WTC11 (cell line): ENCODE data around the gene PRICKLE1.

Experiments used
- AFF4 ChIP-seq: sonication (generic); formaldehyde crosslinking; IDR thresholded peaks from 2 replicates; pipeline ENCODE4 v1.8.1; 2023; ENCODE audit warnings: mild to moderate bottlenecking, missing genetic modification reagents, borderline replicate concordance
- ATF1 ChIP-seq: sonication (generic); formaldehyde crosslinking; IDR thresholded peaks from 2 replicates; pipeline ENCODE4 v1.8.1; 2023; ENCODE audit warnings: mild to moderate bottlenecking, moderate library complexity, missing genetic modification reagents
- ATF2 ChIP-seq: sonication (generic); formaldehyde crosslinking; IDR thresholded peaks from 2 replicates; pipeline ENCODE4 v1.8.1; 2022; ENCODE audit warnings: low read depth, missing genetic modification reagents, borderline replicate concordance
- CTCF ChIP-seq: fragments of 200-600 bp; IDR thresholded peaks from 2 replicates; pipeline ENCODE4 v1.8.0; 2022; ENCODE audit warnings: antibody characterized with exemption
- JAZF1 ChIP-seq: fragments of 250-450 bp; sonication (Bioruptor Pico); IDR thresholded peaks from 2 replicates; pipeline ENCODE4 v1.9.0; 2021; ENCODE audit warnings: moderate library complexity, mild to moderate bottlenecking, inconsistent platforms
- JUN ChIP-seq: sonication (generic); formaldehyde crosslinking; IDR thresholded peaks from 2 replicates; pipeline ENCODE4 v1.8.0; 2023; ENCODE audit warnings: mild to moderate bottlenecking, missing genetic modification reagents
- MAX ChIP-seq: sonication (generic); formaldehyde crosslinking; IDR thresholded peaks from 2 replicates; pipeline ENCODE4 v1.8.0; 2022; ENCODE audit warnings: mild to moderate bottlenecking, missing genetic modification reagents
- NFYB ChIP-seq: sonication (generic); formaldehyde crosslinking; conservative IDR thresholded peaks from 2 replicates; pipeline ENCODE4 v1.8.0; 2022; ENCODE audit warnings: low read depth, missing genetic modification reagents
- PRRX2 ChIP-seq: fragments of 250-450 bp; sonication (Bioruptor Pico); IDR thresholded peaks from 2 replicates; pipeline ENCODE4 v1.8.0; 2021; ENCODE audit warnings: mild to moderate bottlenecking
- TCF7 ChIP-seq: sonication (generic); formaldehyde crosslinking; IDR thresholded peaks from 2 replicates; pipeline ENCODE4 v1.8.0; 2022; ENCODE audit warnings: mild to moderate bottlenecking, low read depth, missing genetic modification reagents, moderate library complexity
- TEAD4 ChIP-seq: sonication (generic); formaldehyde crosslinking; IDR thresholded peaks from 2 replicates; pipeline ENCODE4 v1.8.0; 2022; ENCODE audit warnings: mild to moderate bottlenecking, missing genetic modification reagents
- TF ChIP-seq, protein P1 (sequence below): sonication (generic); formaldehyde crosslinking; IDR thresholded peaks from 2 replicates; pipeline ENCODE4 v1.8.1; 2023; ENCODE audit warnings: mild to moderate bottlenecking, missing genetic modification reagents, moderate library complexity

DNA sequence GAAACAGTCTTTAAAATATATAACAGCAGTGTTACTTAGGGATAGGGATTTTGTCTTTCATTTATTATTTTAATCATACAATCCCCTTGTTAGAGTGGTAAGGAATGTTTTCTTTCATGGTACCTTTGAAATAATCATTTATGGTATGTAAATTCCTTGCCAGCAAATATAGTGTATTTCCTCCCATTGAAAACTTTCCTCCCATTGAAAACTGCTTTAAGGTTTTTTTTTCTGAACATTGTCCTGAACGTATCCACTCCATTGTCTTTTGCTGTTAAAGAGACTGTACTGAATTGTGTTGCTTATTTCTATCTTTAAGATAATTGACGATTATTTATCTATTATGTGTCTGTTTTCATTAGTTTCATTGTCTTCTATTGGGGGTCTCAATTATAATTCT is 180.1 kb downstream of the PRICKLE1 start:
- TF ChIP-seq CTCF: no peak
- TF ChIP-seq, protein P1, sequence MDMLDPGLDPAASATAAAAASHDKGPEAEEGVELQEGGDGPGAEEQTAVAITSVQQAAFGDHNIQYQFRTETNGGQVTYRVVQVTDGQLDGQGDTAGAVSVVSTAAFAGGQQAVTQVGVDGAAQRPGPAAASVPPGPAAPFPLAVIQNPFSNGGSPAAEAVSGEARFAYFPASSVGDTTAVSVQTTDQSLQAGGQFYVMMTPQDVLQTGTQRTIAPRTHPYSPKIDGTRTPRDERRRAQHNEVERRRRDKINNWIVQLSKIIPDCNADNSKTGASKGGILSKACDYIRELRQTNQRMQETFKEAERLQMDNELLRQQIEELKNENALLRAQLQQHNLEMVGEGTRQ (CRISPR knock-in tag): no peak
- TF ChIP-seq JUN (CRISPR knock-in tag): no peak
- no peak for TF ChIP-seq MAX (CRISPR knock-in tag)
- no peak for TF ChIP-seq ATF2
- TF ChIP-seq TCF7 (CRISPR knock-in tag): no peak
- TF ChIP-seq NFYB (CRISPR knock-in tag): no peak
- no peak for TF ChIP-seq PRRX2
- no peak for TF ChIP-seq ATF1 (CRISPR knock-in tag)
- no peak for TF ChIP-seq JAZF1 (CRISPR knock-in tag)
- TF ChIP-seq TEAD4 (CRISPR knock-in tag): no peak
- no peak for TF ChIP-seq AFF4
